ENCODE measurements around the gene LAP3.

The LAP3 gene

DNA sequence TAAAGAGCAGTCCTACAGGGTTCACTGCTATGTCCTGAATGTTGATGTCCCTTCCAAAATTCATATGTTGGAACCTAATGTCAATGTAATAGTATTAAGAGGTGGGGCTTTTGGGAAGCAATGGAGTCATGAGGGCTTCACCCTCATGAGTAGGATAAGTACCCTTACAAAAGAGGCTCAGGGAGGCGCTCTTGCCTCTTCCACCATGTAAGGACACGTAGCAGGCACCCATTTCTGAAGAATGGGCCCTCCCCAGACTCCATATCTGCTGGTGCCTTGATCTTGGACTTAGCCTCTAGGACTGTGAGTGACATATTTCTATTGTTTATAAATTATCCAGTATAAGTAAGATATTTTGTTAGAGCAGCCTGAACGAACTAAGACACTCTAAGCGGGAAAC lies 53.2 kb downstream of the LAP3 start:
- Mint-ChIP-seq H3K27me3 (no peaks in the 10 kb centered on the region), H3K27ac (no peak overlapping the region), H3K4me1 (peaks cover 9% of the 10 kb centered on the region), H3K9me3 (no peaks in the 10 kb centered on the region), H3K36me3 (peaks cover 15% of the 10 kb centered on the region), H3K4me3 (no peak overlapping the region)

DNA sequence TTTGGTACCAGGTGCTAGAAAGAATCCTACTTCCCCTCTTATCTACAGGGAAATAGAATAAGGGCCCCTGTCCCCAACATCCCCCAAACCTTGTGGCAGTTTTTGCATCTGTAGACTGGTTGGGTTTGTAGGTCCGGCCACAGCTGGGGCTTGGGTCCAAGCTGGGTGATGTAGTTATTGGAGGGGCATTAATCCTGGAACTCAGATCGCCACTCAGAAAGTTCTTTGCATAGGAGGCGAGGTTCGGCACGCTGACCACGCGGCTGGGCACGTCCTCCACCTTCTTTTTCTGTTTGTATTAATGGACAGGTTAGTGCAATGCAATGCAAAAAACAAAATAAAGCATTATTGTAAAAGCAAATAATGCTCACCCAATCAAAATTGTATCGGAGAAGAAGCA lies 56.6 kb downstream of the LAP3 start:
- Mint-ChIP-seq H3K36me3 (peaks cover 7% of the 10 kb centered on the region), H3K27ac (no peak overlapping the region), H3K27me3 (no peaks in the 10 kb centered on the region), H3K4me1 (peaks cover 5% of the 10 kb centered on the region), H3K9me3 (no peaks in the 10 kb centered on the region), H3K4me3 (no peak overlapping the region)

DNA sequence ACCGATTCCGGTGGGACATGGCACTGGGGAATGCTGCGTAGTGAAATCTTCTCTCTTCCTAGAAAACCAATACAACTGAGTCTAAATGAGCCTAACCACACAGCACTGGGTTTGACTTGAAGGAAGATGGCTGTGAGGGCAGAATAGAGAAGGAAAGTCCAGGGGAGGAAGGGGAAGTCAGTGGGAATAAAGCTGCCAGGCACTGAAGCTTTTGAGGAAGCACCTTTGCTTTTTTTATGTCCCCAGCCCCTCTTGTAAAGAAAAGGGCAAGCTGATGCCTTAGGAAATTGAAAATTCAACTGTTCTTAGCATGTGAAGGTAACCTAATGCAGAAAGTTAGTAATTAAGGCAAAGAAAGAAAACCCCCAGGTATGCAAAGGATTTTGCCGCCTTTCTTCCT lies 58.1 kb downstream of the LAP3 start:
- Mint-ChIP-seq H3K27ac (no peak overlapping the region), H3K27me3 (no peaks in the 10 kb centered on the region), H3K4me1 (peaks cover 3% of the 10 kb centered on the region), H3K4me3 (no peak overlapping the region), H3K36me3 (peaks cover 7% of the 10 kb centered on the region), H3K9me3 (no peaks in the 10 kb centered on the region)

DNA sequence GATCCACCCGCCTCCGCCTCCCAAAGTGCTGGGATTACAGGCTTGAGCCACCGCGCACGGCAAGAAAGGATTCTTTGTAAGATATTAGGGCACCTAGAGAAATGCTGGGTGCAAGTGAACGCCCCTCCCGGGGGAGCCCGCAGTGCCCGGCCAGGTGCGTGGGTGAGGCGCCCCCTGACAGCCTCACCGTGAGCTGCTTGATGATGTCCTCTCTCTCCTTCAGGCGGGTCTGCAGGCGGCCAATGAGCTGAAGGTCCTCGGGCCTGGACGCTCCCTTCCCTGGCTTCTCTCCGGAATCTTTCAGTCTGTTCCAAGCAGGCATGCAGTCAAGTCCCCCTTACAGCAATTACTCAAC lies 59.3 kb downstream of the LAP3 start:
- Mint-ChIP-seq H3K9me3 (no peaks in the 10 kb centered on the region), H3K4me1 (no peaks in the 10 kb centered on the region), H3K27me3 (no peaks in the 10 kb centered on the region), H3K36me3 (peaks cover 7% of the 10 kb centered on the region), H3K27ac (no peak overlapping the region), H3K4me3 (no peak overlapping the region)

DNA sequence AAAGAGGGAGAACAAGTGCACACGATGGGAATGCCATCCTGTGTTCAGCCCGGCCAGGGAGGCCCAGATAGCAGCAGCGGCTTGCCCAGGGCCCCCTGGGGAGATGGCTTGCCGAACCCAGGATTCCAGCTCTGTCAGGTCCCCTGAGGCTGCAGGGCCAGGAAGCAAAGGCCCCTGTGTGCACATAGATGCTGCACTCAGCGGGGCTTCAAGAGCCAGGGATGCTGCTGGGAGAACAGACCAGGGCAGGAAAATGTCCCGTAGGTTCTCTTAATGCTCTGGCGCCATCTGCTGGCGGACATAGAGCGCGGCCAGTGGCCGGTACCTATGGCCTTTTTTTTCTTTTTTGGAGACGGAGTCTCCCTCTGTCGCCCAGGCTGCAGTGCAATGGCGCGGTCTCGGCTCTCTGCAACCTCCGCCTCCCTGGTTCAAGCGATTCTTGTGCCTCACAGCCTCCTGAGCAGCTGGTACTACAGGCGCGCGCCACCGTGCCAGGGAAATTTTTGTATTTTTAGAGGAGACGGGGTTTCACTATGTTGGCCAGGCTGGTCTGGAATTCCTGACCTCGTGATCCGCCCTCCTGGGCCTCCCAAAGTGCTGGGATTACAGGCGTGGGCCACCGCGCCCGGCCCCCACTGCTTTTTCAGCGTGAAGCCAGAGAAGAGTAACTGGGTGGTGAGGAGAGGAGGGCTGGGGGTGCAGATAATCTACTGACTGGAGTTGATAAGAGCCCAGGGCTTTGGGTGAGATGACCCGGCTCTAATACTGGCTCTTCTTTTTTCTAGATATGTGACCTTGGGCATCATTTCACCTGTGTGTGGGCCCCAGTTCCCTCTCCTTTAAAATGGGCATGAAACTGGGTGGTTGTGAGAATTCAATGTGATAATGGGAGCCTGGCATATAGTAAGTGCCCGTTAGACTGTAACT lies 60.0 kb downstream of the LAP3 start:
- Mint-ChIP-seq H3K4me3 (no peak overlapping the region), H3K27ac (no peak overlapping the region), H3K36me3 (peaks cover 7% of the 10 kb centered on the region), H3K9me3 (no peaks in the 10 kb centered on the region), H3K4me1 (no peaks in the 10 kb centered on the region), H3K27me3 (no peaks in the 10 kb centered on the region)

DNA sequence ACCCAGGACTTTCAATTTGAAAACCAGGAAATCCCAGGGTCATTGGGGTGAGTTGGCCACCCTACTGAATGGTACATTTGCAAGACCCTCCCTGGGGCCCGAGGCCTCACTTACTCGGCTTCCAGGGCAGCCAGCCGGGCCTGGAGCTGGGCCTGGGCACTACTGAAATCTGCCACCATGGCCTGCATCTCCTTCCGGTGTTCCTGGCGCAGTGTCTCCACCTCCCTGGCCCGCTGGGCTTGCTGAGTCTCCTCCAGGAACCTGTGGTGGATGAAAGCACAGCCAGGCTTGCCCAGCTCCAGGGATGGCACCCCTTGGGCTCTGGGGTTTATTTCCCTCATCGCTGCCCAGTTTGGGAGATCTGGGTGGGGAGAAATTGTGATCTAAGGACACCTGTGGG lies 62.1 kb downstream of the LAP3 start:
- no peaks in the 10 kb centered on the region for H3K9me3 Mint-ChIP-seq
- H3K27me3 Mint-ChIP-seq = no peaks in the 10 kb centered on the region
- peaks cover 8% of the 10 kb centered on the region for H3K36me3 Mint-ChIP-seq
- peaks cover 4% of the 10 kb centered on the region for H3K4me1 Mint-ChIP-seq
- H3K4me3 Mint-ChIP-seq = no peak overlapping the region
- H3K27ac Mint-ChIP-seq = no peak overlapping the region

DNA sequence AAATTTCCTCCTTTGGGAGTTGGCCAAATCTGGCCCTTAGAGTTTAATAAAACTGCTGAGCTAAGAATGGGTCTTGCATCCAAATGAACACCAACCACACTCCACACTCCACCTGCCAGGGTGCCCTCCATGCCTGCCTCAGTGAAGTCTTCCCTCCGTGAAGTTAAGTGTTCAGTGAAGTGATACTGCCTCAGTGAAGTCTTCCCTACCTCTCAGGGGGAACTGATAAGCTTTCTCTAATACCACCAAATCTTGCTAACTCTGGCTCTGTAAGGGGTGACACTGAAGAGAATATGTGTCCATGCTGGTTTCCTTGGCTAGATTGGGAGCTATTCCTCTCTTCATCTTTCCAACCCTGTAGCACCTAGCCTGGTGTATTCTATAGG lies 65.4 kb downstream of the LAP3 start:
- Mint-ChIP-seq H3K9me3 (no peaks in the 10 kb centered on the region), H3K27me3 (no peaks in the 10 kb centered on the region), H3K36me3 (peaks cover 4% of the 10 kb centered on the region), H3K27ac (no peak overlapping the region), H3K4me3 (no peak overlapping the region), H3K4me1 (peaks cover 4% of the 10 kb centered on the region)

DNA sequence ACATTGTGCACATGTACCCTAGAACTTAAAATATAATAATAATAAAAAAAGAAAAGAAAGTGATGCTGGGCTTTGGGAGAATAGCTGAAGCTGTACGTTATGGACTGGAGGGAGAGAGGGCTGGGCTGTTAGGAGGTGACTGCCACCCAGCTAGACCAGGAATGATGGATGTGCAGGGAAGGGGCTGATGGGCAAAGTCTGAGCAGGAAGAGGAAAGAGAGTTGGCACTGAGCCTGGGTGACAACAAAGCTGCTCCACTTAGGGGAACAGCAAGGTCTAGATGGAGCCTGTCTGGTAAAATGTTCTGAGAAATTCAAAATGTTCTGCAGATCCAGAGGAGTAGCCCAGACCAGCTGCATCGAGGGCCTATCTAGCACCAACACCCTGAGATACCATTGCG lies 69.7 kb downstream of the LAP3 start:
- Mint-ChIP-seq H3K9me3 (no peaks in the 10 kb centered on the region), H3K4me3 (no peak overlapping the region), H3K4me1 (peaks cover 21% of the 10 kb centered on the region), H3K27me3 (no peaks in the 10 kb centered on the region), H3K36me3 (peaks cover 4% of the 10 kb centered on the region), H3K27ac (no peak overlapping the region)

DNA sequence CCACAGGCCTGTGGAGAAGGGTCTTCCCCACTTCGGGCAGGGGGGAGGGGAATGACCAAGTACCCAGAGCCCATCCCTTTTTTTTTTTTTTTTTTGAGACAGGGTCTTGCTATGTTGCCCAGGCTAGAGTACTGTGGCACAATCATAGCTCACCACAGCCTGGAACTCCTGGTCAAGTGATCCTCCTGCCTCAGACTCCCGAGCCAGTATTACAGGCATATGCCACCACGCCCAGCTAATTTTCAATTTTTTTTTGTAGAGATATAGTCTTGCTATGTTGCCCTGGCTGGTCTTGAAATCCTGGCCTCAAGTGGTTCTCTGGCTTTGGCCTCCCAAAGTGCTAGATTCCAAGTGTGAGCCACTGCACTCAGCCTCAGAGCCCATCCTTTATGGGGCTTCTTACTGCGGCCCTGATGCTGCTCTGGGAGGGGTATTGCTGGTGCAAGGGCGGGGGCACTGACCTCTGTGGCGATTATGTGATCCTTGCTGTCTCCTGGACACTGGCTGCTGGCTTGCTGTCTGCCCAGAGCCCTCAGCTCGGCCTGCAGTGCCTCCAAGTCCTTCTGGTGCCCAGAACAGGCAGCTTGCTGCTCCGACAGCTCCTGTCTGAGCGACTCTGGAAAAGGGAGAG lies 70.3 kb downstream of the LAP3 start:
- Mint-ChIP-seq H3K4me3 (no peak overlapping the region), H3K27me3 (no peaks in the 10 kb centered on the region), H3K27ac (no peak overlapping the region), H3K9me3 (no peaks in the 10 kb centered on the region), H3K4me1 (peaks cover 23% of the 10 kb centered on the region), H3K36me3 (peaks cover 4% of the 10 kb centered on the region)

DNA sequence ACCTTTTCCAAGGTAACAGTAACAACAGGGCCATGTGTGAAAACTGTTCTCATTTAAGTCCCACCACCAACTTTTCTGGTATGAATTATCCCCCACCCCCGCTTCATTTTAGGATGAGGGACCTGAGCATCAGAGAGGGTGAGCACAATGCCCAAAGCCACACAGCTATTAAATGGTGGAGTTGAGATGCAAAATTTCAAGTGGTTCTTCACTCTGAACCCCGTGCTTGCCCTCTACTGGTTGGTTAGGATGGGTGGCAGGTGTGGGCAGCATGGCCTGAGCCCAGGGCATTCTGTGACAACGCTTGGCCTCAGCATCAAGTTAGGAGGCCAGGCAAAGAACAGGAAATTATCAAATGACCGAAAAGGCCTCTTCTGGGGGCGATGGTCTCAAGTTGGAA lies 70.9 kb downstream of the LAP3 start:
- H3K27me3 Mint-ChIP-seq = no peaks in the 10 kb centered on the region
- no peak overlapping the region for H3K27ac Mint-ChIP-seq
- no peak overlapping the region for H3K4me3 Mint-ChIP-seq
- no peaks in the 10 kb centered on the region for H3K36me3 Mint-ChIP-seq
- H3K9me3 Mint-ChIP-seq = no peaks in the 10 kb centered on the region
- peaks cover 20% of the 10 kb centered on the region for H3K4me1 Mint-ChIP-seq

DNA sequence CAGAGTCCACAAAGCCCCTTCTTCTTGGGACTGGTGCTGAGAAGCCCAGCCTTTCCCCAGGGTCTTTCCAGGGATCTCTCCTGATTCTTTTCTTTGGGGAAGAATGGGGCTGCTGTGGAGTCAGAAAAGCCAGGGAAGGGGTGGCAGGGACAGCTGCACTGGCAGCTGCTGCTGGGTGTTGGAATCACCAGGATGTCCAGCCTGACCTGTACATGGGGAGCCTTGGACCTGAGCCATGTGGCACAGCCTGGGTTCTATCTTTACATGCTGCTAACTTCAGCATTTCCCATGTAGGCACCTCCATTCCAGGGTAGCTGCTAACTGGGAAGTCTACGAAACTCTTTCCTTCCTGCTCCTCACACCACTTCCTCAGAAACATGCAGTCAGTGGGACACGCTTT lies 73.4 kb downstream of the LAP3 start:
- Mint-ChIP-seq H3K27ac (no peak overlapping the region), H3K4me3 (no peak overlapping the region), H3K36me3 (no peaks in the 10 kb centered on the region), H3K9me3 (no peaks in the 10 kb centered on the region), H3K4me1 (peaks cover 20% of the 10 kb centered on the region), H3K27me3 (no peaks in the 10 kb centered on the region)

DNA sequence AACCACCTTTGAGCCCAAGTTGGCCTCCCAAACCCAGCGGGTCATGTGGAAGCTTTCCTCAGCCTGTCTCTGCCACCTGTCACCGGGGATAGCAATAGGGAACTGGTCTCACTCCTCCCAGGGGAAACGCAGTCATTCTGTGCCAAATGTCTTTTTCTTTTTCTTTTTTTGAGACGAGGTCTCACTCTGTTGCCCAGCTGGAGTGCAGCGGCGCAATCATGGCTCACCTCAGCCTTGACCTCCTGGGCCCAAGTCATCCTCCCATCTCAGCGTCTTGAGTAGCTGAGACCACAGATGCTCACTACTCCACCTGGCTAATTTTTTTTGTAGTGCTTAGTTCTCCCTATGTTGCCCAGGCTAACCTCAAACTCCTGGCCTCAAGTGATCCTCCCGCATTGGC lies 77.7 kb downstream of the LAP3 start:
- Mint-ChIP-seq H3K27me3 (peaks cover 1% of the 10 kb centered on the region), H3K4me3 (no peak overlapping the region), H3K4me1 (peaks cover 18% of the 10 kb centered on the region), H3K36me3 (no peaks in the 10 kb centered on the region), H3K9me3 (no peaks in the 10 kb centered on the region), H3K27ac (no peak overlapping the region)

DNA sequence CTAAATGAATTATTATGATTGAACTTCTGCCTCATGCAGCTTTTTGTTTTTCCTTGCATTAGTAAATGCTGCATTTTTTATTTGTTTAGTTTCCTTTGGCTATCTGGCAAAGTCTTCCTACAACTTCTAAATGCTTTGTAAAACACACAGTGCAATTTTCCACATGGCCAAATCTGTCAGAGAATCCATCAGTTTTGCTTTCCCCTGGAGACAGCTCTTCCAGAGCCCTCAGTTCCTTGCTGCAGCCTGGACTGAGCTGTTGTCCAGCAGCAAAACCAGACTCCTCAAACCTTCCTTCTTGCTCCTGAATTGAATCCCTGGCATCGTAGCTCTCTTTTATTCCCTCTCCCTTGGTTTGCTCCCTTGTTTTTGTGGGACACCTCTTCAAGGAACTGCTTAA lies 80.1 kb downstream of the LAP3 start:
- Mint-ChIP-seq H3K9me3 (no peaks in the 10 kb centered on the region), H3K27ac (no peak overlapping the region), H3K4me1 (no peaks in the 10 kb centered on the region)

More for the DNA sequence above, 80.1 kb downstream of the LAP3 start:
- no peaks in the 10 kb centered on the region for H3K36me3 Mint-ChIP-seq
- H3K4me3 Mint-ChIP-seq = no peak overlapping the region
- peaks cover 1% of the 10 kb centered on the region for H3K27me3 Mint-ChIP-seq
